Mesenchymal stem cell (in vitro differentiated cells and primary cell): Measurements from ENCODE around the gene OOSP3.

Experiments
- DNase-seq: peaks from one replicate; pipeline ENCODE4 v3.0.0-alpha.2; 2013
- H2AFZ ChIP-seq: one replicate; pipeline ENCODE4 v1.6.1; 2013; ENCODE audit warnings: low read depth, mild to moderate bottlenecking, control low read depth, inconsistent platforms, low read length, moderate library complexity
- H2AK5ac ChIP-seq: 2 replicates; pipeline ENCODE4 v1.6.1; 2013; ENCODE audit warnings: low read length, moderate library complexity, mild to moderate bottlenecking, inconsistent platforms; ENCODE audit not compliant: severe bottlenecking
- H2BK120ac ChIP-seq: one replicate; pipeline ENCODE4 v1.6.1; 2013; ENCODE audit warnings: low read depth, mild to moderate bottlenecking, inconsistent platforms, low read length, moderate library complexity
- H2BK12ac ChIP-seq, 2 experiments: one replicate each; pipeline ENCODE4 v1.6.1; 2013; ENCODE audit warnings: inconsistent platforms in 2 of 2, low read length in 2 of 2, mild to moderate bottlenecking in 2 of 2, moderate library complexity in 2 of 2, control low read depth in 1 of 2
- H2BK15ac ChIP-seq: one replicate; pipeline ENCODE4 v1.6.1; 2013; ENCODE audit warnings: mild to moderate bottlenecking, low read depth, inconsistent platforms; ENCODE audit not compliant: poor library complexity, severe bottlenecking
- H2BK5ac ChIP-seq: 2 replicates; pipeline ENCODE4 v1.6.1; 2013; ENCODE audit warnings: low read depth, mild to moderate bottlenecking, low read length, control low read depth, inconsistent platforms; ENCODE audit not compliant: poor library complexity, severe bottlenecking
- H3K14ac ChIP-seq, 2 experiments: one replicate each; pipeline ENCODE4 v1.6.1; 2013; ENCODE audit warnings: inconsistent platforms in 2 of 2, low read length in 2 of 2, control low read depth in 1 of 2, mild to moderate bottlenecking in 1 of 2, moderate library complexity in 1 of 2
- H3K18ac ChIP-seq, 2 experiments: one replicate each; pipeline ENCODE4 v1.6.1; 2013; ENCODE audit warnings: inconsistent platforms in 2 of 2, low read length in 2 of 2, control low read depth in 1 of 2, low read depth in 1 of 2, mild to moderate bottlenecking in 1 of 2
- H3K23ac ChIP-seq, 2 experiments: one replicate each; pipeline ENCODE4 v1.6.1; 2013; ENCODE audit warnings: inconsistent platforms in 2 of 2, low read length in 2 of 2, mild to moderate bottlenecking in 2 of 2, moderate library complexity in 2 of 2, control low read depth in 1 of 2
- H3K27ac ChIP-seq: 2 replicates; pipeline ENCODE4 v1.5.1; 2013; ENCODE audit warnings: mild to moderate bottlenecking, moderate library complexity, low read length, control low read depth, inconsistent platforms; ENCODE audit not compliant: poor library complexity, severe bottlenecking
- H3K27me3 ChIP-seq, 2 experiments: 2 replicates each; pipeline versions ENCODE4 v1.6.1 to v1.7.0; 2013; ENCODE audit warnings: low read length in 2 of 2, mild to moderate bottlenecking in 2 of 2, moderate library complexity in 2 of 2, control low read depth in 1 of 2, inconsistent platforms in 1 of 2; ENCODE audit not compliant: control insufficient read depth in 1 of 2, insufficient read depth in 1 of 2
- H3K36me3 ChIP-seq, 2 experiments: 2 replicates each; pipeline versions ENCODE4 v1.6.1 to v1.7.0; 2013; ENCODE audit warnings: low read length in 2 of 2, control low read depth in 1 of 2, inconsistent platforms in 1 of 2, low read depth in 1 of 2, mild to moderate bottlenecking in 1 of 2; ENCODE audit not compliant: insufficient read depth in 2 of 2, control insufficient read depth in 1 of 2
- H3K4ac ChIP-seq, 2 experiments: one replicate each; pipeline ENCODE4 v1.6.1; 2013; ENCODE audit warnings: inconsistent platforms in 2 of 2, low read length in 2 of 2, mild to moderate bottlenecking in 2 of 2, moderate library complexity in 2 of 2, control low read depth in 1 of 2, low read depth in 1 of 2
- H3K4me1 ChIP-seq: 2 replicates; pipeline ENCODE4 v1.6.1; 2013; ENCODE audit warnings: low read depth, low read length, control low read depth; ENCODE audit not compliant: control insufficient read depth, insufficient read depth
- H3K4me2 ChIP-seq: 2 replicates; pipeline ENCODE4 v1.6.1; 2013; ENCODE audit warnings: low read length, mild to moderate bottlenecking, inconsistent platforms; ENCODE audit not compliant: poor library complexity, severe bottlenecking
- H3K4me3 ChIP-seq, 2 experiments: 2 replicates each; pipeline versions ENCODE4 v1.5.1 to v1.7.0; 2013; ENCODE audit warnings: low read length in 2 of 2, mild to moderate bottlenecking in 2 of 2, control low read depth in 1 of 2, low read depth in 1 of 2; ENCODE audit not compliant: insufficient read depth in 1 of 2
- H3K79me1 ChIP-seq: replicated peaks from 2 replicates; pipeline ENCODE4 v1.6.1; 2013; ENCODE audit warnings: mild to moderate bottlenecking, control low read depth, low read length, inconsistent platforms; ENCODE audit not compliant: poor library complexity, severe bottlenecking
- H3K9ac ChIP-seq: 2 replicates; pipeline ENCODE4 v1.7.0; 2013; ENCODE audit warnings: mild to moderate bottlenecking, low read length, moderate library complexity
- H3K9me3 ChIP-seq: 2 replicates; pipeline ENCODE4 v1.7.0; 2013; ENCODE audit warnings: mild to moderate bottlenecking, low read length; ENCODE audit not compliant: control insufficient read depth
- H4K8ac ChIP-seq: one replicate; pipeline ENCODE4 v1.6.1; 2013; ENCODE audit warnings: inconsistent platforms, mild to moderate bottlenecking, low read length, moderate library complexity
- H4K91ac ChIP-seq: one replicate; pipeline ENCODE4 v1.6.1; 2013; ENCODE audit warnings: mild to moderate bottlenecking, low read length, inconsistent platforms
- WGBS: methylation state at CpG from one replicate; pipeline ENCODE4 v1.1.7; 2013; ENCODE audit warnings: mixed read lengths; 5-methylcytosine and 5-hydroxymethylcytosine counted together

OOSP3 gene

GRCh38 chr11:59938132-59938531 lies 59.5 kb downstream of the OOSP3 start, which contains the start of gene OOSP1:
OOSP1 (plus strand) TSS chr11:59938432; CDS start chr11:59938455, 23 bp downstream.
- no peak within 1 kb of the TSS for H3K27ac ChIP-seq
- H2BK15ac ChIP-seq = no peak within 1 kb of the TSS
- no peak within 1 kb of the TSS for H3K4ac ChIP-seq
- H4K8ac ChIP-seq = no peak within 1 kb of the TSS
- H3K9ac ChIP-seq = no peak within 1 kb of the TSS
- 82% methylated on average over 1 of the region's 2 CpGs for WGBS
- DNase-seq = no peak
- no peak within 1 kb of the TSS for H3K4me2 ChIP-seq
- H2BK5ac ChIP-seq = no peak within 1 kb of the TSS
- no peak within 1 kb of the TSS for H2BK120ac ChIP-seq
- H4K91ac ChIP-seq = no peak within 1 kb of the TSS
- H3K14ac ChIP-seq = no peak within 1 kb of the TSS
- H3K27me3 ChIP-seq = no peaks in the 10 kb centered on the region
- H3K23ac ChIP-seq = no peak within 1 kb of the TSS
- no peak within 1 kb of the TSS for H2BK12ac ChIP-seq
- no peak within 1 kb of the TSS for H2AFZ ChIP-seq
- H3K9me3 ChIP-seq = no peaks in the 10 kb centered on the region
- H3K79me1 ChIP-seq = no peaks in the 10 kb centered on the region
- no peak within 1 kb of the TSS for H2AK5ac ChIP-seq
- H3K4me1 ChIP-seq = no peaks in the 10 kb centered on the region
- H3K36me3 ChIP-seq = no peaks in the 10 kb centered on the region
- no peak within 1 kb of the TSS for H3K4me3 ChIP-seq
- no peak within 1 kb of the TSS for H3K18ac ChIP-seq

- 95% methylated on average over 3 of the region's 3 CpGs for WGBS
- H3K23ac ChIP-seq = no peak overlapping the region
Measured at GRCh38 chr11:59938718-59939117, 60.1 kb downstream of the OOSP3 start.

GRCh38 chr11:59939482-59939881 lies 60.9 kb downstream of the OOSP3 start:
- Histone ChIP-seq H3K27me3 (no peaks in the 10 kb centered on the region), H3K36me3 (no peaks in the 10 kb centered on the region), H3K27ac (no peak overlapping the region), H3K18ac (no peak overlapping the region), H2BK12ac (no peak overlapping the region), H2BK120ac (no peak overlapping the region), H3K79me1 (no peaks in the 10 kb centered on the region), H3K9me3 (no peaks in the 10 kb centered on the region), H2AK5ac (no peak overlapping the region), H3K4ac (no peak overlapping the region), H3K4me3 (no peak overlapping the region), H3K23ac (no peak overlapping the region), H3K4me2 (no peak overlapping the region), H2BK5ac (no peak overlapping the region), H3K9ac (no peak overlapping the region), H4K8ac (no peak overlapping the region), H2BK15ac (no peak overlapping the region), H2AFZ (no peak overlapping the region), H3K14ac (no peak overlapping the region), H4K91ac (no peak overlapping the region), H3K4me1 (no peaks in the 10 kb centered on the region)
- DNase-seq = no peak
- WGBS = 77% methylated on average over 2 of the region's 2 CpGs

More at GRCh38 chr11:59938718-59939117, 60.1 kb downstream of the OOSP3 start:
- no peak overlapping the region for H3K14ac ChIP-seq
- H4K91ac ChIP-seq = no peak overlapping the region
- no peaks in the 10 kb centered on the region for H3K79me1 ChIP-seq
- H3K36me3 ChIP-seq = no peaks in the 10 kb centered on the region
- H3K4me1 ChIP-seq = no peaks in the 10 kb centered on the region
- no peak overlapping the region for H2AFZ ChIP-seq
- no peak overlapping the region for H3K18ac ChIP-seq
- H3K4ac ChIP-seq = no peak overlapping the region
- no peak overlapping the region for H3K27ac ChIP-seq
- H4K8ac ChIP-seq = no peak overlapping the region
- no peak overlapping the region for H2BK120ac ChIP-seq
- H3K4me3 ChIP-seq = no peak overlapping the region
- DNase-seq = no peak
- no peak overlapping the region for H2BK12ac ChIP-seq
- H3K4me2 ChIP-seq = no peak overlapping the region
- no peak overlapping the region for H3K9ac ChIP-seq
- H2BK15ac ChIP-seq = no peak overlapping the region
- no peak overlapping the region for H2AK5ac ChIP-seq
- H3K9me3 ChIP-seq = no peaks in the 10 kb centered on the region
- H3K27me3 ChIP-seq = no peaks in the 10 kb centered on the region
- H2BK5ac ChIP-seq = no peak overlapping the region

- no peak overlapping the region for H3K18ac ChIP-seq
- H3K27ac ChIP-seq = no peak overlapping the region
- H3K14ac ChIP-seq = no peak overlapping the region
- no peaks in the 10 kb centered on the region for H3K36me3 ChIP-seq
- no peaks in the 10 kb centered on the region for H3K9me3 ChIP-seq
- H4K8ac ChIP-seq = no peak overlapping the region
- H2BK120ac ChIP-seq = no peak overlapping the region
- H3K4me3 ChIP-seq = no peak overlapping the region
- H3K4ac ChIP-seq = no peak overlapping the region
- 78% methylated on average over 4 of the region's 4 CpGs for WGBS
- H2BK15ac ChIP-seq = no peak overlapping the region
- no peaks in the 10 kb centered on the region for H3K27me3 ChIP-seq
- H3K23ac ChIP-seq = no peak overlapping the region
- DNase-seq = no peak
- no peak overlapping the region for H3K9ac ChIP-seq
- H3K4me1 ChIP-seq = no peaks in the 10 kb centered on the region
- no peak overlapping the region for H2AK5ac ChIP-seq
- no peak overlapping the region for H2BK5ac ChIP-seq
- no peak overlapping the region for H2BK12ac ChIP-seq
- H3K4me2 ChIP-seq = no peak overlapping the region
- H2AFZ ChIP-seq = no peak overlapping the region
- no peaks in the 10 kb centered on the region for H3K79me1 ChIP-seq
- no peak overlapping the region for H4K91ac ChIP-seq
Measured at GRCh38 chr11:59941091-59941490, 62.5 kb downstream of the OOSP3 start.
